ENCODE data around the gene PGR.

The PGR gene

DNA sequence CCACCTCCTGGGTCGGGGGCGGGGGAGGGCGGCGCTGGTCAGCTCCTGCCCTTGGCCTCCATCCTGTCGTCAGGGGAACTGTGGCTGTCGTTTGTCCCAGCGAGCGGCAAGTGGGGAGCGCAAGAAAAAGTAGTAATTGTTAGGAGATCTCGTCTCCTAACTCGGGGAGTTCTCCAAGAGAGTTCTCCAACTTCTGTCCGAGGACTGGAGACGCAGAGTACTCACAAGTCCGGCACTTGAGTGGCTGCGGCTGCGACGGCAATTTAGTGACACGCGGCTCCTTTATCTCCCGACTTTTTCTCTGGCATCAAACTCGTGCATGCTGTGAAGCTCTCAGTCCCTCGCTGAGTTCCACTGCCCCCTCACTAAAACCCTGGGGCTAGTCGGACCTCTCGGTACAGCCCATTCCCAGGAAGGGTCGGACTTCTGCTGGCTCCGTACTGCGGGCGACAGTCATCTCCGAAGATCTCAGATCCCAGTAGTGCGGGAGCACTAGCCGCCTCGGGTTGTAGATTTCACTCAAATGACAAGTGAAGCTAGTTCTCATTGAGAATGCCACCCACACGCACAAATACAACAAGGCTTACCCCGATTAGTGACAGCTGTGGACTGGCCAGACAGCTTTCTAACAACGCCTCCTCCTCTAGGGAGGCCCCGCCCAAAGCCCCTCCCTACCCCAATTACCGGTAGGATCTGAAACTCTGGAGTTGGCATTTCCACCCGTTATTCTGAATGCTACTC is at the start of gene PGR:
TSS of gene PGR (minus strand) at position 611 of the 741 bp plus-strand sequence. CDS start 743 bp downstream, outside the sequence.
- DNase-seq (ENCODE audit: low spot score) = no peak

DNA sequence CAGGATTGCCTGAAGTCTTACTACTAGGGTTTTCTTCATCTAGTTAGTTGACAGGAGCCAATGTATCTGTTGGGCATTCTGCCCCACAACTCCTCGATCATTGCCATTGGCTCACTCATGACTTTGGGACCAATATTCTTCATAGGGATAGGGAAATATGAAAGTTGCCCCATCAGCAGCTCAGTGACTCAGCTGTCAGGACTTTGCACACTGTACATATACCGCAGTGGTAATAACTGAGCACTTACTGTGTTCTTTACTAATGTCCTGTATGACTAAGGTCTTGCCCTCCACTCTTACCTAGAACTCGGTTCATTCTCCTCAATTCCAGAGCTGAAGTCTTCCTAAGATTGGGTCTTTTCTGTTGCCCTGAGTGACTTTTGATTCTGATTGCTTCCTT is 46.8 kb upstream of the PGR start:
- DNase-seq (ENCODE audit: low spot score) = no peak

DNA sequence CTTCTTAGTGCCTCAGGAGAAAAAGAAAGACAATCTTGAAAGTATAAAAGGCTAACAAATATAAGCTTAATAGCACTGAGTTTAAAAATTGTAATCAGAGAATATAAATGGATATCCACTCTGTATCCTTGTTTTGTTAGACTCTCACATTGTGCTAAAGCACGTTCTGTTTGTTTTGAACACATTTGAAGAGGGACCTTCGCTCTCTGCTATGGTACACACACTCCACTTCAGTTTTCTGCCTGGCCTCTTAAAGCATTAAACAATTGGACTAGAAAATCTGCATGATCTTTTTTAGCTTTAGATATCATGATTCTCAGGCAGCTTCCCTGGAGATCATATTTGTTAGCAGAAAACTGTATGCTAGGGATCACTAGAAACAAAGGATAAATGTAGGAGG is 40.3 kb upstream of the PGR start:
- DNase-seq (ENCODE audit: low spot score) = no peak

DNA sequence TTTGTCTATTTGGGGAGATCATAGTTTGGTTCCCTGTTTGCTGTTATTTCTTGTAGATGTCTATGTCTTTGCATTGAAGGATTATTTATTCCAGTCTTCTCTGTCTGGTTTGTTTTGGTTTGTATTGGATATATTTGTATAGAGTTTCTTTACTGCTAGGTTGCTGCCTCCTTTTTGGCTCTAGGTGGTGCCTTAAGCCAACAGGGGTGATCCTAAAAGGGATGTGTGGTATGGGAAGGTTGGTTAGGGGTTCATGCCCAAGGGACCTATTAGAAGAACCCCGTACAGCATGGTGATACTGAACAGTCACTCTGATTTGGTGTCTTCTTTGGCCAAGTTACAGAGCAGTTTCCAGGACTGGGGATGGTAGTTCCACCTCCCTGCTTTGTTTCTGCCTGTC is 36.4 kb upstream of the PGR start:
- DNase-seq (ENCODE audit: low spot score) = no peak

DNA sequence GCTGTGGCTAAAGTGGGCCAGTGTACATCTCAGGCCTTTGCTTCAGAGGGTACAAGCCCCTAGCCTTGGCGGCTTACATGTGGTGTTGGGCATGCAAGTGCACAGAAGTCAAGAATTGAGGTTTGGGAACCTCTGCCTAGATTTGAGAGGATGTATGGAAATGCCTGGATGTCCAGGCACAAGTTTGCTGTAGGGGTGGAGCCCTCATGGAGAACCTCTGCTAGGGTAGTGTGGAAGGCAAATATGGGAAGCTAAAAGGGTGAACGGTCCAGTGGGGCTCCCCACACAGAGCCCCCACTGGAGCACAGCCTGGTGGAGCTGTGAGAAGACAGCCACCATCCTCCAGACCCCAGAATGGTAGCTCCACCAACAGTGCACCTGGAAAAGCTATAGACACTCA is 28.5 kb upstream of the PGR start:
- DNase-seq (ENCODE audit: low spot score) = no peak

DNA sequence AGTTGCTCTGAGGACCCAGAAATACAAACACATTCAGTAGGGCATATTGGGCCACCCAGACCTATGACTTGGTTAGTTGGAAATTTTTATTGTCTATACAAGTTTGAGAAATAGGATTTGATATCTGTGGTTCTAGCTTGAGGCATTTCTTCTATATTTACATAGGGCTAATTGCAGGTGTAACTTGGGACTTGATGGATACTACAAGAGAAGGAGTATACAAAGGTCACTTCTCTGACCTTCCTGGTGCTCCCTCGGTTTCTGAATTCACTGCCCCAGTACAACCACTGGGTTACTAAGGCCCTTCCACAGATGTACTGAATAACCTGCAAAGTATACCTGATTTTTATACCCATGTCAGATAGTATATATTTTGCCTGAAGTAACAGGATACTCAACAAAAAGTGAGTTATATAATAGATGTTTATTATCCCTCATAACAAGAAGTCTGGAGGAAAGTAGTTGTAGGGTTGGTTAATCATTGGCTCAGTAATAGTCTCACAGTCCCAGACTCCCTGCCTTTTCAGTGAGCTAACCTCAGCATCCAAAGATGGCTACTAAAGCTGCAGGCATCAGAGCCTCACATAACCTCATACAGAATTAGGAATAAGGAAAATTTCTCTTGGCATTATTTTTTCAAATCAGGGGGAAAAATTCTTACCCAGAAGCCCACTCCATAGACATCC is 8.8 kb upstream of the PGR start:
- DNase-seq (ENCODE audit: low spot score) = no peak

DNA sequence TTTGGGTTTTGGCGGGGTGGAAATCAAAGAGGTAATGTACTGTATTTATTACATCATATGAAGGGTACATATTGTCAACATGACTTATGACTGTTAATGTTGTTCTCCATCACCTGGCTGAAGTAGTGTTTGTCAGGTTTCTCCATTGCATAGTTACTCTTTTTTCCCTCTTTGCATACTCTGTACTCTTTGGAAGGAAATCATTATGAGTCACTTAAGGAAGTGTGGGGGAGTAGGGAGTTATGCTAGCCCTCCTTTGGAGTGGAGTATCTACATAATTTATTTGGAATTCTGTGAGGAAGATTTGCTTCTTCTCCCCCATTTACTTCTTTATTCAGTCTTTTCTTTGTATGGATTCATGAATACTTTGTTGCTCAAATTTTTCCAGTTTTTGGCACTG is 3.6 kb upstream of the PGR start:
- no peak for DNase-seq (ENCODE audit: low spot score)

DNA sequence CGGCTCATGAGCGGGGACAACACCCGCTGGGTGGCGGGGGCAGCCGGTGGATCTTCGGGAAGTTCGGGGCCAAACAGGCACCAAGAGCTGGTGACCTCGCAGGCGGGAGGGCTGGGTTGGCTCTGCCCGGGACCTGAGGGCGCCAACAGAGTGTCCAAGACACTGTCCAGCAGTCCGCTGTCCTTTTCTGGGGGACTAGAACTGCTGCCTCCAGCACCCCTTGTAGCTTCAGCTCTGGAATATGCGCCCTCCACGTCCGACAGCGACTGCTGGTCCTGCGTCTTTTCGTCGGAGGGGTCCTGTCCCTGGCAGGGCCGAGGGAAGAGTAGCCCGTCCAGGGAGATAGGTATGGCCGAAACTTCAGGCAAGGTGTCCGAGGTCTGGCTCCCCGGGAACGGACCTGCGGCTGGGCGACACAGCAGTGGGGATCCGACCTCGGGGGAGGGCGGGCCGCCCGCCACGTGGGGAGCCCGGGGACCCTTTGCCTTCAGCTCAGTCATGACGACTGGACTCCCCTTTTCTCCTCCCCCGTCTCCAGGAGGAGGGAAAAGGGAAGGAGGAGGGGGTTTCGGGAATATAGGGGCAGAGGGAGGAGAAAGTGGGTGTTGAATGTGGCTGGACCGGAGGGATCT is 926 bp downstream of the PGR start:
- no peak for DNase-seq (ENCODE audit: low spot score)

DNA sequence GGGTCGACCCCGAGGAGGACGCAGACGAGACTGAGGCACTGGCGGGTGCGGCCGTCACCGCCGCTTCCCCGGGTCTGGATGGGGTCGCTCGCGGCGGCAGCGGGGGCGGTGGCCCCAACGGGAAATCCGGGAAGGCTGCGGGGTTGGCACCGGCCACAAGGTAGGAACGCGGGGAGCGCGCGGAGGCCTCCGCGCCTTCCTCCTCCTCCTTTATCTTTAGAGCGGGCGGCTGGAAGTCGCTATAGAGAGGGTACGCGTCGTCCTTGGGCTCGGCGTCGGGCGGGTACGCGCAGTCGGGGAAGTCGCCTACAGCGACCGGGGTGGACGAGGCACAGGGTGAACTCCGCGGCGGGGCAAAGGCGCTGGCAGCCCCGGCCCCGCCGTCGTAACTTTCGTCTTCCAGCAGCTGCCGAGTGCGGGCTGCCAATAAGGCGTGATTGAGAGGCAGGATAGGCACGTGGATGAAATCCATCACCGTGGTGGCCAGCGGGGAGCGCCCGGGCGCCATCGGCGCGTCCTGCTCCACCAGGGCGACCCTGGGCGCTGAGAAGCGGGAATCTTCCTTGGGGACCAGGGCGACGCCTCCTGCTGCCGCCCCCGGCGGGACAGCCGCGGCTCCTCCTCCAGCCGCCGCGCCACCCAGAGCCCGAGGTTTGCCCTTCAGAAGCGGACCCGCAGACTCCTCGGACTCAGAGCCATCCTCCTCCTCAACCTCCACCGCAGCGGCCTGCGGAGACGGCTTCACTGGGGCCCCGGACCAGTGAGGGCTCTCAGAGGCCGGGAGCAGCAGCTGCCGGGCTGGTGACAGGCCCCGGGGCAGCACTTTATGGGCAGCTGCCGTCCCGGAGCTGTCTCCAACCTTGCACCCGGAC is 1.7 kb downstream of the PGR start:
- DNase-seq (ENCODE audit: low spot score) = no peak

DNA sequence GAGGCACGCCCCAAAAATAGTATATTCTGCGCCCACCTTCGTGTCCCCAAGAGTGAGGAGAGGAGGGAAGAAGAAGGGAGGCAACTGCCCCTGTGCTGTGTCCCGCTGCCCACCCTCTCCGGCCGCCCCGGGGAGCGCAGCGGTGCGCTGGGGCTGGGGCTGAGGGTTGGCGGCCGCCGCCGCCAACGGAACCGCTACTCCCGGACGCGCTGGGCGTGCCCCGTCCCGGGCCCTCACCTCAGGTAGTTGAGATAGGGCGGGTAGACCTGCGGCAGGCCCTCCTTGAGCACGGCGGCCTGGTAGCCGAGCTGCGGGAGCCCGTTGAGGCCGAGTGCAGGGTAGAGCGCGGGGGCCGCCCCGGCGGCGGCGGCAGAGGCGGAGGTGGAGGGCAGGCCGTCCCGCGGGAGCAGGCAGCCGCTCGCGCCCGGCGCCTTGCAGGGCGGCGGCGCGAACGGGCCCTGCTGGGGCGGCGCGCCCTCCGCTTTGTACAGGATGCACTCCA is 2.4 kb downstream of the PGR start:
- DNase-seq (ENCODE audit: low spot score) = no peak

DNA sequence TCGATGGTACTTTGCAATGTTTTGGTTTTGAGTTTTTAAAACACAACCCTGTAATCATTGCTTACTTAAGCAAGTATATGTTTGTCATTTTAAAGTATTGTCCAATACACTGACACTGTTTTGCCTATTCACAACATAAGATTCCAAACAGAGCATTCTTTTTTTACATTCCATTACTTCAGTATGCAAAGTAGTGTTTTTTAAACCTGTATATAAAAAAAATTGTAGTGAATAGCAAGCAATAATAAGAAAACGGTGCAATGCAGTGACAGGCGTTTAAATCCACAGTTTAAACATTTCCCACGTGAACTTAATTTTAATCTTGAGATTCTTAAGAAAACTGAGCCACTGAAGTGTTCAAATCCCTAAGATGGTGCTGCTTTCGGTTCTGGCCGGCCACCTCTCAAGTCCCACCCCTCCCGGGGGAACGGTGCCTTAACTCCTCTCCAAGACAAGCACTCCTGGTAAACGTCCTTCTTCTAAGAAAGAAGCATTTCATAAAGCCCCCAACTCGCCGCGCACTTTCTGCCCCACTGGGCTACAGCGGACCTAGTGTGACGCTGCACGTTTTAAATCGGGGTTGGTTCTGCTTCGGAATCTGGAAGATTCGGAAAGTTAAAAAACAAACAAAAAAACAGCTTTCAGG is 2.9 kb downstream of the PGR start:
- no peak for DNase-seq (ENCODE audit: low spot score)

DNA sequence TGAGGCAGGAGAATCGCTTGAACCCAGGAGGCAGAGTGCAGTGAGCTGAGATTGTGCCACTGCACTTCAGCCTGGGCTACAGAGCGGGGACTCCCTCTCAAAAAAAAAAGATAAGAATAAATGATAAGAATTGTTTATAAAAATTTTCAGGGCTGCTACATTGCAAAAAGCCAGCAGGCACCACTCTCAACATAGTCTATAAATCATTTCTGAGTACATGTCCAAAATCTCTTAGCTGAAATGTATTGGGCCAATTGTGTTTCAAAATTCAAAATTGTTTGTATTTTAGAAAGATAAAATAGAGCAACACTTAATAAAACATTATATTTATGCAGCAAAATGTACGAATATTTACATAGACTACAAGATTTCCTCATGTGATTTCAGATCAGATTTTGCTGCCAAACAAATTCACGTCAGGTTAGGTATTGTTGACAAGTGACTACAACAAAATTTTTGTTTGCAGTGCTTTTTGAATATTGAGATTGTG is 13.9 kb downstream of the PGR start:
- no peak for DNase-seq (ENCODE audit: low spot score)

DNA sequence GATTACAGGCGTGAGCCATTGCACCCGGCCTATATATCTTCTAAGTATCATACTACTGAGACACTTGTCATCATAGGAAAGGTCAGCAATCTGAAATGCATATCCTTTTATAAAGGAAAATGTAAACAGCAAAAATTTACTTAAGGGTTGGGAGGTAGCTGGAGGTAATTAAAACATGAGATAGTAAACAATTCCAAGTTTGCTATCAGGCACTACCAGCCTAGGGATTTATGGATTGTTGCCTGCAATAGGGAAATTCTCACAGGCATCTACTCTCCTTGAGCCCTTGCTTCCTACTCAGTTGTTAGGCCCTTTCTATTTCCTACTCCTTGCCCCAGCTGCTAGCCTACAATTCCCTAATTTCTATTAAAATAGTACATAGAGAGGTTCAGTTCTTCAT is 16.1 kb downstream of the PGR start:
- DNase-seq (ENCODE audit: low spot score) = no peak

DNA sequence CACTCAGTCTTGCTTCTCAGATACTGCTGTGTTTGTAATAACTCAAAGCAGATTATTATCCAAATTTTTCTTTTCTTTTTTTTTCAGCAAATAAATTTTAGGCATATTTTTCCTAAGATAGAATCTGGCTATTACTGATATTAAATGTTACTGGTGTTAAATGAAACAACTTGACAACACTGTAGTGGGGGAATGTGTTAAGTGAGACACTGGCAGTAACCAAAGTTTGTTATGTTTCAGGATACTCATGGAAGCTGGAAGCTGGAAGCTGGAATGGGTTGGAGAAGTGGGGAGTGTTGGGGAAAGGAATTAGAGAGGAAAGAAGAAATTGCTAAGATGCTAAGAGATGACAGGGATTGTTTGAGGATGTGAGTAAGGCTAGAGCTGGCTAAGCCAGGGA is 24.9 kb downstream of the PGR start:
- no peak for DNase-seq (ENCODE audit: low spot score)

DNA sequence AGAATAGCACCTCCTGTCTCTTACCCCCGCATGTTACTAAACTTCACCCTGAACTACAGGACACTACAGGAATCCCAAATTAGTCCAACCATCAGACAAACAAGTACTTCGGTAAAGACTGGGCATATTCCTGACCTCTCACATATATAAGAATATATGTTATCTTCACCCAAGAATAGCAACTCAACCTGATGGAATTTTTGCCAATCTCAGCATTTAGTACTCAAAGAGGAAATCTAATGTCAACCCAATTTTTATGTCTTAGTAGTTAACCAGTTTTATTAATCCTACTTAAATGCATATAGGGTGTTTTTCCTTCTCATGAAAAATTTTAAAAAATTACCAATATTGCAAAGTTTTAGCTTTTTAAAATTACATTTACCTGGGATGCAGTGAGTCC is 26.2 kb downstream of the PGR start:
- DNase-seq (ENCODE audit: low spot score) = no peak

DNA sequence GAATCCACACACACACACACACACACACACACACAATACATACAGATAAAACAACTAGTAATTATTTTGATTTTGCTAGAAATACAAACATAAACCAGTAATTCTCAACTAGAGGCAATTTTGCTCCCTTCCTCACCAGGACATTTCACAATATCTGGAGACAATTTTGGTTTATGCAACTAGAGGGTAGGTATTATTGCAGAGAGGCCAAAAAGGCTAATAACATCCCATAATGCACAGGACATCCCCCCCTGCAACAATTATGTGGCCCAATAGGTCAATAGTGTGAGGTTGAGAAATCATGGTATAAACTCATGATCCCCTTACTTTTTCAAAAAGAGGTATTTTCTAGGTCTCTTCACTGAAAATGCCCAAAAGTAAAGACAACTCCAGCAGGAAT is 29.0 kb downstream of the PGR start:
- DNase-seq (ENCODE audit: low spot score) = no peak

DNA sequence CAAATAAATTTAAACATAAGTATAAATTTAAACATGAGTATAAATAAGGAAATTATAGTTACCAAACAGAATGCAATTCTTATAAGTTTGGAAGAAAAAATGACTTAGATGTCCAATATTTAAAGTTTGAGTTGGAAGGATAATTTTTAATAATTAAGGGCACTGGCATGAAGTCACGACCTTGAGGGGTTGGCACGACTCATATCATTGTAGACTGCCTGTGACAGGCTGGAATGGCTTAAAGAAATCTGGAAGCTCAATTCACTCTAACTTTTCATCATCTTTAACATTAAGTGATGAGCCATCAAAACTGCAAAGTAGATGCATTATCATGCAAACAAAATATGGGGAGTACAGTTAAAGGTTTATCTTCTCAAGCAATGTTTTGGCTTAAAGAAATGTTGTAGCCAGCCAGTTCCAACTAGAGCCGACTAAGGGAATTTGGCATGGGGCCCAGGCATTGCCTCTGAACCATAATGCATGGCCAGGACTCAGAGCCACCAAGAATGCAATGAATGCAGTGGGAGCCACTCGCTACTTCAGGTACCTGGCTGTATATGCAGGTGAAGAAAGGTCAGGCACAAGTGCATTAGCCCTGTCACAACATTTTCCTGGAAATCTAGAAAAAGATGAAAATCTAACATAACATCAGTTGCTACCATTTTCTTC is 33.4 kb downstream of the PGR start:
- DNase-seq (ENCODE audit: low spot score) = no peak

DNA sequence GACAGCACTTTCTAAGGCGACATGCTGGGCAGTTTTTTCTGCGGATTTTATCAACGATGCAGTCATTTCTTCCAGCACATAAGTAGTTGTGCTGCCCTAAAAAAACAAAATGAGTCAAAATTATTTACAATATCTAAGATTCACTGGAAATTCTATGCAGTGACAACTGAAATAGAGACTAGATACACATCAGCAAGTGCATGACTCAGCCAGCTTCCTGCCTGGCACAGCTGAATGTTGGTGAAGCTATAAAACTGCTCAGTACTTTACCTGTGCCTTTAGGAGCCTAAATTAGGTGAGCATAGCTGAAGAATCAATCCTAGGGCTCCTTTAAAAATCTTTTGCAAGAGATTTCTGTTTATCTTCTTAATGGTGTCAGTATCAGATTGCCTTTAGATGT is 37.8 kb downstream of the PGR start:
- no peak for DNase-seq (ENCODE audit: low spot score)

DNA sequence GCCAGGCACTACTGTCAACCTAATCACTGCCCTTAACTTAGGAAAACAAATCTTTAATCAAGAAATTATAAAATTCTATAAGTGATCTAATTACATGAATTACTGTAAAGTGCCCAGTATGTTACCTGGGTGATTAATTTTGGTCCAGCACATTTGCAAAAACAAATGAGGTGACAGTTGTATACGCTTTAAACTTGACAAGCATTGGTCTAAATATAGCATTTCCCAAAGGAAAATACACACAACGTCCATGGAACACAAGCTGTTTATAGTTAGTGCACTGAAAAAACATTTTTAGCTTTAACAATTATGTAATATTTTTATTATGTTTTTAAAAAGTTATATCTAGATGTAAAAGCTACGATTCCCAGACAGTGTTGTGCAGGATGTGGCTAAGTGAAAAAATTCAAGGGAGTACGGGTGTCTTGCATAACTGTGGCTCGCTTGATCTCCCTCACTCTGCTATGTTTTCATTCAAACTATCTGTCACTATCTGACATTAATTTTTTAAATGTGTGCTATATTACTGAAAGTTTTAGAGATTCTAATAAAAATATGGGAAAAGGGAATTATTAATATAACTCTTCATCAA is 38.8 kb downstream of the PGR start:
- no peak for DNase-seq (ENCODE audit: low spot score)

DNA sequence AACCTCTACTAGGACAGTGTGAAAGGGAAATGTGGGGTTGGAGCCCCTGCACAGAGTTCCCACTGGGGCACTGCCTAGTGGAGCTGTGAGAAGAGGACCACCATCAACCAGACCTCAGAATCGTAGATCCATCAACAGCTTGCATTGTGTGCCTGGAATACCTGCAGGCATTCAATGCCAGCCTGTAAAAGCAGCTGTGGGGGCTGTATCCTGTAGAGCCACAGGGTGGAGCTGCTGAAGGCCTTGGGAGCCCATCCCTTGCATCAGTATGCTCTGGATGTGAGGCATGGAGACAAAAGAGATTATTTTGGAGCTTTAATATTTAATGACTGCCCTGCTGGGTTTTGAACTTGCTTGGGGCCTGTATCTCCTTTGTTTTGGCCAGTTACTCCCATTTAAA is 46.3 kb downstream of the PGR start:
- no peak for DNase-seq (ENCODE audit: low spot score)

DNA sequence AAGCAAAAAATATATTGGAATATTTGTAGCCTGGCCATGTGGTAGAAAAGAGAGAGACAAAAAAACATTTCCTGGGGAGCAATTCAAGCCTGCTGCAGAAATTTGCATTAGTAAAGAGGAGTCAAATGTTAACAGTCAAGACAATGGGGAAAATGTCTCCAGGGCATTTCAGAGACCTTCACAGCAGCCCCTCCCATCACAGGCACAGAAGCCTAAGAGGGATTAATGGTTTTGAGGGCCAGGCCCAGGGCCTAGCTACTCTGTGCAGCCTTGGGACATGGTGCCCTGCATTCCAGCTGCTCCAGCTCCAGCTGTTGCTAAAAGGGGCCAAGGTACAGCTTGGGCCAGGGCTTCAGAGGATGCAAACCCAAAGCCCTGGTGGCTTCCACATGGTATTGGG is 46.8 kb downstream of the PGR start:
- no peak for DNase-seq (ENCODE audit: low spot score)

All from CD4-positive, alpha-beta T cell treated with Interleukin-15 for 4 hours (primary cell).